GM12878 (cell line): Measurements from ENCODE around the gene MED22.

Experiments
- FOXK2 ChIP-seq: fragments of 450-650 bp; IDR thresholded peaks from 2 replicates; pipeline ENCODE4 v1.6.1; 2017; ENCODE audit warnings: mild to moderate bottlenecking, moderate library complexity
- RFX5 ChIP-seq: IDR thresholded peaks from 2 replicates; pipeline ENCODE4 v1.6.1; 2011; ENCODE audit warnings: low read depth, low read length, improper control_type of control experiment
- STAT3 ChIP-seq: IDR thresholded peaks from 2 replicates; pipeline ENCODE4 v1.6.1; 2011; ENCODE audit warnings: low read depth, low read length, improper control_type of control experiment
- TF ChIP-seq, protein P1 (sequence below), 3 experiments: IDR thresholded peaks in 2 of 3; conservative IDR thresholded peaks in 1 of 3; 2 replicates each; pipeline ENCODE4 v1.5.1; 2011; ENCODE audit warnings: low read depth in 3 of 3, low read length in 3 of 3, mild to moderate bottlenecking in 3 of 3, control low read depth in 2 of 3, moderate library complexity in 2 of 3, inconsistent platforms in 1 of 3, mixed read lengths in 1 of 3; ENCODE audit not compliant: control insufficient read depth in 2 of 3, insufficient read depth in 1 of 3; ENCODE audit errors: extremely low read depth in 1 of 3
- TF ChIP-seq, protein P2 (sequence below): IDR thresholded peaks from 2 replicates; pipeline ENCODE4 v1.6.1; 2012; ENCODE audit warnings: low read depth, low read length, improper control_type of control experiment
- TF ChIP-seq, protein P3 (sequence below): fragments of 450-650 bp; IDR thresholded peaks from 2 replicates; pipeline ENCODE4 v1.6.1; 2016; ENCODE audit warnings: mild to moderate bottlenecking

DNA sequence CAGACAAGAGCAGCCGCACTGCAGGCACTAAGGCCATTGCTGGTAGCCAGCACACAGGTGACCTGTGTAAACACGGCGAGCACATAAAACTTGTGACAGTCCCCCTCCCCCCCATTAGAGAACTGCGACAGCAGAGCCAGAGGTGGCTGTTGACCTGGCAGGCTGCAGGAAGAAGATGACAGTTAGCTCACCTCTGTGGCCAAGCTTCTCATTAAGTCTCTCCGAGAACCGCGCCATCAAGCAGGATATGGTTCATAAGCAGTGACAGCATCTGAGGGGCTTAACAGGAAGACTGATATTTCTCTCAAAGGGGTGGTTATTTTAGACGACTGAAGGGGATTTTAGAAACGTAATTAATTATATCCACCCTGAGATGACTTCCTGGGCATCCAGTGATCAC is 22.8 kb upstream of the MED22 start:
- TF ChIP-seq RFX5 (no peak), FOXK2 (no peak), STAT3 (no peak)
- TF ChIP-seq, protein P1, sequence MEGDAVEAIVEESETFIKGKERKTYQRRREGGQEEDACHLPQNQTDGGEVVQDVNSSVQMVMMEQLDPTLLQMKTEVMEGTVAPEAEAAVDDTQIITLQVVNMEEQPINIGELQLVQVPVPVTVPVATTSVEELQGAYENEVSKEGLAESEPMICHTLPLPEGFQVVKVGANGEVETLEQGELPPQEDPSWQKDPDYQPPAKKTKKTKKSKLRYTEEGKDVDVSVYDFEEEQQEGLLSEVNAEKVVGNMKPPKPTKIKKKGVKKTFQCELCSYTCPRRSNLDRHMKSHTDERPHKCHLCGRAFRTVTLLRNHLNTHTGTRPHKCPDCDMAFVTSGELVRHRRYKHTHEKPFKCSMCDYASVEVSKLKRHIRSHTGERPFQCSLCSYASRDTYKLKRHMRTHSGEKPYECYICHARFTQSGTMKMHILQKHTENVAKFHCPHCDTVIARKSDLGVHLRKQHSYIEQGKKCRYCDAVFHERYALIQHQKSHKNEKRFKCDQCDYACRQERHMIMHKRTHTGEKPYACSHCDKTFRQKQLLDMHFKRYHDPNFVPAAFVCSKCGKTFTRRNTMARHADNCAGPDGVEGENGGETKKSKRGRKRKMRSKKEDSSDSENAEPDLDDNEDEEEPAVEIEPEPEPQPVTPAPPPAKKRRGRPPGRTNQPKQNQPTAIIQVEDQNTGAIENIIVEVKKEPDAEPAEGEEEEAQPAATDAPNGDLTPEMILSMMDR (IDR thresholded peaks at IDR 0.05 in 2 of 3, conservative IDR thresholded peaks at IDR 0.05 in 1 of 3; ENCODE audit: control insufficient read depth in 2 of 3, extremely low read depth in 1 of 3, insufficient read depth in 1 of 3, low read depth in 3 of 3, low read length in 3 of 3): no peak
- TF ChIP-seq, protein P2, sequence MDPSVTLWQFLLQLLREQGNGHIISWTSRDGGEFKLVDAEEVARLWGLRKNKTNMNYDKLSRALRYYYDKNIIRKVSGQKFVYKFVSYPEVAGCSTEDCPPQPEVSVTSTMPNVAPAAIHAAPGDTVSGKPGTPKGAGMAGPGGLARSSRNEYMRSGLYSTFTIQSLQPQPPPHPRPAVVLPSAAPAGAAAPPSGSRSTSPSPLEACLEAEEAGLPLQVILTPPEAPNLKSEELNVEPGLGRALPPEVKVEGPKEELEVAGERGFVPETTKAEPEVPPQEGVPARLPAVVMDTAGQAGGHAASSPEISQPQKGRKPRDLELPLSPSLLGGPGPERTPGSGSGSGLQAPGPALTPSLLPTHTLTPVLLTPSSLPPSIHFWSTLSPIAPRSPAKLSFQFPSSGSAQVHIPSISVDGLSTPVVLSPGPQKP: no peak
- TF ChIP-seq, protein P3, sequence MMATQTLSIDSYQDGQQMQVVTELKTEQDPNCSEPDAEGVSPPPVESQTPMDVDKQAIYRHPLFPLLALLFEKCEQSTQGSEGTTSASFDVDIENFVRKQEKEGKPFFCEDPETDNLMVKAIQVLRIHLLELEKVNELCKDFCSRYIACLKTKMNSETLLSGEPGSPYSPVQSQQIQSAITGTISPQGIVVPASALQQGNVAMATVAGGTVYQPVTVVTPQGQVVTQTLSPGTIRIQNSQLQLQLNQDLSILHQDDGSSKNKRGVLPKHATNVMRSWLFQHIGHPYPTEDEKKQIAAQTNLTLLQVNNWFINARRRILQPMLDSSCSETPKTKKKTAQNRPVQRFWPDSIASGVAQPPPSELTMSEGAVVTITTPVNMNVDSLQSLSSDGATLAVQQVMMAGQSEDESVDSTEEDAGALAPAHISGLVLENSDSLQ: no peak
